SK-N-MC (cell line): ENCODE data around the gene PSG1.
"Not testable (repeated sequence)": the region's sequence is repeated elsewhere in the genome, so short reads cannot be mapped to it uniquely, and the experiment has no call there.

Source experiments
- EZH2 ChIP-seq: fragments of 200-600 bp; sonication (generic); IDR thresholded peaks from one replicate; pipeline ENCODE4 v1.6.1; 2017; ENCODE audit warnings: antibody characterized with exemption
- FOXP2 ChIP-seq: optimal IDR thresholded peaks from 2 replicates; pipeline ENCODE3; 2011; ENCODE audit warnings: mild to moderate bottlenecking, moderate library complexity; ENCODE audit not compliant: insufficient read depth; ENCODE audit errors: extremely low read length, control extremely low read depth
- POLR2AphosphoS5 ChIP-seq: IDR thresholded peaks from 2 replicates; pipeline ENCODE4 v1.6.1; 2012; ENCODE audit warnings: mild to moderate bottlenecking, low read depth, low read length, borderline replicate concordance

DNA sequence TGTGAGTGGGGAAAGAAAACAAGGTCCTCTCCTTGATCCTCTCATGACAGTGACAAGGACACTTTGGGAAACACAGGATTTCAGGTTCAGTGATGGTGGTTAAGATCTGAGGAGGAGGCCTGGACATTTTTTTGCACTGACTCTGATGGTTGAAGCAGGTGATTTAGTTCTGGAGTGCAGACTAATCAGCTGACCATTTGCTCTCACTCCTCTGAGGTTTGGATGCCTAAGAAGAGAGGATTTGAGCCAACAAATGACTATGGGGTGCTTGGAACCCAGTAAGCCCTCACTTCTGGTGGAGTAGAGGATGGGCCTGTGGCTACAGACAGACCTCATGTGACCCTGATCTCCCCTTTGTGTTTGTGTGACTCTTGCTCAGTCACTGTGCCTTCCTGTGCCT lies 2.9 kb downstream of the PSG1 start:
- TF ChIP-seq EZH2, POLR2AphosphoS5, FOXP2: not testable (repeated sequence)
